Fibroblast of gingiva (primary cell): ENCODE measurements around the gene PGF.
"Not testable (repeated sequence)": the region's sequence is repeated elsewhere in the genome, so short reads cannot be mapped to it uniquely, and the experiment has no call there.

Experiments
- DNase-seq: peaks from one replicate; pipeline ENCODE4 v3.0.0-alpha.2; 2011; ENCODE audit warnings: low read depth

PGF gene

DNA sequence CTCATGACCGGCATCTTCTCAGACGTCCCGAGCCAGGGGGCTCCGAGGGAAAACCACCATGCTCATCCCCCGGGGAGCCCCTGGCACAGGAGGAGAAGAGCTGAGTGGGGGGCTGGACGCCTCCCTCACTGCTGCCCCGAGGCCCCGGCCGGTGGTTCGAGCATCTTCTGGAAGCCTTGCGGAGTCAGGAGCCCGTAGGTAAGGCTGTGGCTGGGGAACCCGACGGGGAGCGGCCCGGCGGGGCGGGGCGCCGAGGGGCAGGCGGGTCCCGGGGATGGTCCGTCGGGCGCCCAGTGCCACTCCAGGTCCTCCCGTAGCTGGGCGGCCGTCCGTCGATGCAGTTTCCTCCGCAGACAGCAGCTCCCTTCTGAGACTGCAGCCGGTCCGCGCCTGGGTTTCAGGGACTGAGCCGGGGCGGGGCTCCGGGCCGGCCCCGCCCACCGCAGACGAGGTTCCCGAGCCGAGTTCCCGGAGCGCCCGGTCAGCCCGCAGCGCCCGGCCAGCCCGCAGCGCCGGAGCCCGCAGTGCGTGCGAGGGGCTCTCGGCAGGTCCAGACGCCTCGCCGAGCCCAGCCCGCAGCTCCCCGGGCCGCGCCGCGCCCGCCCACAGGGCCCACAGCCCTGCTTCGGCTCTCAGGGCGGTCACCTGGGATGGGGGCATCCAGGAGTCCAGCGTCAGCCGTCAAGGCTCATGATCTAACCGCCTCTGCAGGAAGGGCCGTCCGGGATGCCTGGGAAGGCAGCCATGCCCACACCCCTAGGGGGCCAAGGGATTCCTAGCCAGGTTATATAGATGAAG is at the start of gene PGF:
TSS of gene PGF (minus strand) at position 369 of the 798 bp plus-strand sequence. CDS start at position 14, 355 bp downstream.
- peak; percentile 21 for DNase-seq

GRCh38 chr14:75003250-75004027 is 48.0 kb upstream of the PGF start:
- DNase-seq: no peak

DNA sequence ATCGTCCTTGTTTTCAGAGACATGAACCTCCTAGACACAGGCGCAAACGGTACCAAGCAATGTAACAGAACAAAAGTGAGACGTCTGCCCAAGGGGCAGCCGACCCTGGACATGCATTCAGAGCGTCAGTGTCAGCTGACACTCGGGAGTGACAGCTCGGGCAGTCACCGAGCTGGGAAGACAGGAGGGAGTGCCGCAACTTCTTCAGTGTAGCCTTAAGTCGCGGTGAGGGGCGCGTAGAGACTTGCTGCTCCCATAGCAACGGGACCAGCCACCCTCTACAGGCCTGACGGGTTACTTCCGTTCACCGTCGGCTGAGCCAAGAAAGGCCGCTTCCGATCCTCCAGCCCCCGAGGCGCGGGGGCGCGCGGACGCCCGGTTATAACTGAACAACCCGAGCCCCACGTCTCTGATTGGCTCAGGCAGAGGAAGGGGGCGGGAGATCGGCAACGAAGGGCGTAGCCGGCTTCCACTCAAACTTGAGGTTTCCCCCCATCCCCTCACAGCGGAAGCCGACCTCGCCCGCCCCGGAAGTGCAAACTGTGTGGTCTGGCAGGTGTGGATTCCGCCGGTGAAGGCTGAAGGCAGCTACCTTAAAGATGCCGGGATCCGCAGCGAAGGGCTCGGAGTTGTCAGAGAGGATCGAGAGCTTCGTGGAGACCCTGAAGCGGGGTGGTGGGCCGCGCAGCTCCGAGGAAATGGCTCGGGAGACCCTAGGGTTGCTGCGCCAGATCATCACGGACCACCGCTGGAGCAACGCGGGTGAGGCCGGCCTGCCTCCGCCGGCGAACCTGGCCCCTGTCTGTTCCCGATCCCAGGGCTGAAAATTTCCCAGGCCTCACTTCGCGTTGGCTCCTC is 47.2 kb upstream of the PGF start, which contains the start of gene EIF2B2:
TSS of gene EIF2B2 (plus strand) at position 530 of the 858 bp plus-strand sequence. CDS start at position 600, 70 bp downstream.
- DNase-seq: peak; percentile 93

DNA sequence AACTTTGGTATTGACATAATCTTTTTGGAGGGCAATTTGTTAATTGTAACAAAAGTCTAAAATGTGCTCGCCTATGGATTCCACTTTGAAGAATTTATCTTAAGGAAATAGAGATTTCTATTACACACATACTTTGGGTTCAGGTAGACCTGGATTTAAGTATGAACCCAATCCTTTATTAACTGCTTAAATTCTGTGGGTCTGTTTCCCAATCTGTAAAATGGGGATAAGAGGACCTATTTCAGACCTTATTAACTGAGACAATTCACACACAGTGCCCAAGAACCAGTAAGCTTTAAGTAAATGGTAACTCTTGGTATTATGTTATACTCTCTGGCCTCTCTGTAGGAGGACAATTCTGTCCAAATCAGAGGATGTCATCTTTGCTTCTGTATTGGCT is 46.5 kb upstream of the PGF start:
- no peak for DNase-seq

DNA sequence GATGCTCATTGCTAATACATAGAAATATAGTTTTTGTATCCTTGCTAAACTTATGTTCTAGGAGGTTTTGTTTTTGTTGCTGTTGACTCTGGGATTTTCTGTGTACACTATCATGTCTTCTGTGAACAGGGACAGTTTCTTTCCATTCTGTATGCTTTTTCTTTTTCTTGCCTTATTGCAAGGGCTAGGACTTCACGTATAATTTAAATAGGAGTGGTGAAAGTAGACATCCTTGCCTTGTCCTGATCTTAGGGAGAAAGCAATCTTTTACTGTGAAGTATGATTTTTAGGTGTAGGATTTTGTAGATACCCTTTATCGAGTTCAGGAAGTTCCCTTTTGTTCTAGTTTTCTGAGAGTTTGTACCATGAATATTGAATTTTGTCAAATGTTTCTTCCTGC is 45.9 kb upstream of the PGF start:
- DNase-seq: no peak

- not testable (repeated sequence) for DNase-seq
Observed at GRCh38 chr14:74995781-74996180, 40.4 kb upstream of the PGF start.

DNA sequence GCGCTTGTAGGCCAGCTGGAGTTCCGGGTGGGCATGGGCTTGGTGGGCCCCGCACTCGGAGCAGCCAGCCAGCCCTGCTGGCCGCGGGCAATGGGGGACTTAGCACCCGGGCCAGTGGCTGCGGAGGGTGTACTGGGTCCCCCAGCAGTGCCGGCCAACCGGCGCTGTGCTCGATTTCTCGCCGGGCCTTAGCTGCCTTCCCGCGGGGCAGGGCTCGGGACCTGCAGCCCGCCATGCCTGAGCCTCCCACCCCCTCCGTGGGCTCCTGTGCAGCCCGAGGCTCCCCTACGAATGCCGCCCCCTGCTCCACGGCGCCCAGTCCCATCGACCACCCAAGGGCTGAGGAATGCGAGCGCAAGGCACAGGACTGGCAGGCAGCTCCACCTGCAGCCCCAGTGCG is 38.8 kb upstream of the PGF start:
- not testable (repeated sequence) for DNase-seq

GRCh38 chr14:74988993-74989392 is 33.6 kb upstream of the PGF start:
- DNase-seq: no peak

DNA sequence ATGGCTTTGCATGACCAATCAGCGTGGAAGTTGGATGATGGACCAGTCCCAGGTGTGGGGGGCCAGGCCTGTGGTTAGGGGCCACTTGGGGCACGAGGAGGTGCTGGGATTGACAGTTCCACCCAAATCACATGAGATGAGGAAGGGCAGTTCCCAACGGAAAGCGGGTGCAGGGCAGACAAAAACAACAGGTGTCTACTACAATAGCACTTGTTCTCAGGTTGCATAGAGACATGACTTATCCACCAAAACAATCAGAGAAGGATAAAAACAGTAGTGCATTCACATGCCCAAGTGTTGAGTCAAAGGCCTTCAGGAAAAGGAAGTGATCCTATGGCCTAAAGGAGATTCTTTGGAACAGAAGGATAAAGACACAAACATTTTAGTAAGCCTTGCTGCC is 32.7 kb upstream of the PGF start:
- DNase-seq: peak; percentile 14

DNA sequence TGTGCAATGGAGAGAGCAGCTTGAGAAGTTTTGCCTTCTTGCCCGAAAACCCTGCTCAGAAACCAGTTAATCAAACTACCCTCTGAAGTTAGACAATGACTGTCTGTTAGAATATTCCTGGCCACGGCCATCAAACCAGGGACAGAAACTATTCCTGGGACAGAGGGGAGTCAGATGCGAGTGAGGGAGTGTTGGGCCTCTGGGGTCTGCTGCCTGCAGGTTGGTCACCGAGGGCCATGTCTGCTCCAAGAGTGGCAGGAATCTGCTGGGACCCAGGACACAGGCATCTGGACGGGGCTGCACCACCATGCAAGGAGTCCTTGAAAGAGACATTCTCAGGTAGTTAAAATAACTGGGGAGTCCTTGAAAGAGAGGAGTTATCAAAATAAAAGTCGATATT is 30.4 kb upstream of the PGF start:
- DNase-seq: no peak

- DNase-seq: no peak
Observed at GRCh38 chr14:74985028-74985310, 29.6 kb upstream of the PGF start.

DNA sequence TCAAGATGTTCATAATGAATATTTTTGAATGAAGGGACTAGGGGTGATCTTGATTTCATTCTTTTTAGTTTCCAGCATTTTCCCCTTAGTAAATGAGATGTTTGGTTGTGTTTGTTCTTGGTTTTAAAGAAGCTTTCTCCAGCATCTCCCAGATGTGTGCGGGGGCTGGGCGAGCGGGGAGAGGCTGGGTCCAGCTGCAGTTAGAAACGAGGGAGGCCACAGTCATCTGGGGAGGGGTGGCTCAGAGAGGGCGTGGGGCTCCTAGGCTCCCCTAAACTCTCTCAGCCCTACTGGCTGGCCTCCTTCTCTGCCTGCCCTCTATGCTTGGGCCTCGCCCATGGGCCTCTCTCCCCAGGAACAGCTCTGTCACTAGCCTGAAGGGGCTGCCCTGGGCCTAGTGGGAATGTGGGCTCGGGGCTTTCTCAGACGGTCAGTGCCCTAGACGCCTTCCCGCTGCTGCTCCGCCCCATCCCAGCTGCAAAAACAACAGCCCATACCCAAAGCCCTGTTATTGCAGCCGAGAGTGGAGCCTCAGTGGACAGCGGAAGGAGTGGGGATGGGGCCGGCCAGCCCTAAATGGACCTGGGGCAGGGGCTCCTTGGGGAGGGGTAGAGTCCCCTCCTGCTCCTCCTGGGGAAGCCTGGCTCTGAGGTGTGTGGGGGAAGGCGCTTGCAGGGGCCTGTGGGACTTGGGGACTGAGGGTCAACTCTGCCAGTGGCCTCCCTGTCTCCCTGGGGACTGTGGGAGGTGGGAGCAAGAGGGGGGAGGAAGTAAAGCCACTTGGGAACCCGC is 29.0 kb upstream of the PGF start:
- DNase-seq: no peak

- no peak for DNase-seq
Observed at GRCh38 chr14:74983343-74983742, 27.9 kb upstream of the PGF start.

- no peak for DNase-seq
Observed at GRCh38 chr14:74982661-74983060, 27.3 kb upstream of the PGF start.

DNA sequence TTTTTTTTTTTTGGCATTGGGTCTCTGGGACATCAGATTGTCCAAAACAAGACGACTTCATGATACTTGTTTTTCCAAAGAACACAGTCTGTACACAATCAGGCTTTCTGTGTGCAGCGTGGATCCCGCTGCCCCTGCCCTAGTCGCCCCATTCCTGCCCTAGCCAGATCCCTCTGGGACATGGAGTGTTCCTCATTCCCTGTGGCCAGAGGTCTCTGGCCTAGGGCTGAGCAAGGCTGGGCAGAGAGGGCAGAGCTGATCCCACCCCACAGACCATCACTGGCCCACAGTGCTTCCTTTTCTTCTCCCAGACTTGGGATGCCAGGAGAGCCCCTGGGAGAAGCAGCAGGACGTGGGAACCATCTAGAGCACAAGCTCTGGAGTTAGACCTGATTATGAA is 26.4 kb upstream of the PGF start:
- no peak for DNase-seq

GRCh38 chr14:74981462-74981782 is 26.0 kb upstream of the PGF start:
- no peak for DNase-seq

GRCh38 chr14:74980731-74981461 is 25.5 kb upstream of the PGF start:
- DNase-seq: peak; percentile 85

- peak; percentile 17 for DNase-seq
Observed at GRCh38 chr14:74980398-74980730, 25.0 kb upstream of the PGF start.

GRCh38 chr14:74979442-74980397 is 24.3 kb upstream of the PGF start:
- DNase-seq: peak; percentile 97

DNA sequence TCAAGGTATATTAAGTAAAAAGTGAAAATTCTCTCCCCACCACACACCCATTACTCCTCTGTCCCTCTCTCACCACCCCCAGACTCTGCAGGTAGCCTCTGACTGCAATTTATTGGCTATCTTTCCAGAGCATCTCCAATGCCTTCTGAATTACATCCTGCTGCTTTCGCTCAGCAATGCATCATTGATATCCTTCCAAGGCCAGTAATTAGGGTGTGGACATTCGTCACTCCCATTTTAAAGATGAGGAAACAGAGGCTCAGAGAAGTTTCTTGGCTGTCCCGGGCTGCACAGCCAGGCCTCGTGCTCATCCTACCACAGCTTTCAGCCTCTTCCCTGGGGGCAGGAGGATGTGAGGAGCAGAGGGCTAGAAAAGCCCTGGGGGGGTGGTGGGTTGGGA is 23.6 kb upstream of the PGF start:
- peak; percentile 15 for DNase-seq
